HEK293 (cell line): ENCODE data around the gene ADK.
"Not testable (repeated sequence)": the region's sequence is repeated elsewhere in the genome, so short reads cannot be mapped to it uniquely, and the experiment has no call there.

ENCODE experiments used
- CTCF ChIA-PET: fragments of 350-600 bp; formaldehyde crosslinking; extraction: SDS; loops from one replicate; lab custom pipeline; 2021; ENCODE audit warnings: antibody characterized with exemption; lab: Yijun Ruan, JAX
- POLR2A ChIA-PET: fragments of 300-600 bp; formaldehyde crosslinking; extraction: SDS; loops from one replicate; lab custom pipeline; 2020; ENCODE audit warnings: antibody characterized with exemption, inconsistent platforms; lab: Yijun Ruan, JAX
- H3K27ac ChIP-seq: fragments of 200-500 bp; sonication (Bioruptor generic); 2 replicates; pipeline ENCODE4 v1.5.1; 2014; ENCODE audit warnings: low read depth, low read length, control low read depth, inconsistent platforms; ENCODE audit errors: extremely low read depth
- H3K36me3 ChIP-seq, 2 experiments: fragments of 200-500 bp in 1 of 2; sonication (Bioruptor generic) in 1 of 2; 1 replicate in 1 of 2; 2 replicates in 1 of 2; pipeline ENCODE4 v1.5.1; 2014 to 2017; ENCODE audit warnings: inconsistent platforms in 2 of 2, low read length in 2 of 2; ENCODE audit not compliant: control insufficient read depth in 2 of 2, insufficient read depth in 1 of 2
- H3K4me1 ChIP-seq: fragments of 200-500 bp; sonication (Bioruptor generic); 2 replicates; pipeline ENCODE4 v1.5.1; 2014; ENCODE audit warnings: mild to moderate bottlenecking, low read length, inconsistent platforms; ENCODE audit not compliant: control insufficient read depth, insufficient read depth
- H3K4me3 ChIP-seq: 2 replicates; pipeline ENCODE4 v1.5.1; 2011; ENCODE audit warnings: low read depth, mild to moderate bottlenecking, control low read depth, low read length, moderate library complexity
- H3K9me3 ChIP-seq: fragments of 200-500 bp; sonication (Bioruptor generic); 2 replicates; pipeline ENCODE4 v1.5.1; 2014; ENCODE audit warnings: low read depth, low read length, inconsistent platforms; ENCODE audit not compliant: control insufficient read depth, insufficient read depth
- HOXA7 ChIP-seq: sonication (generic); formaldehyde crosslinking; IDR thresholded peaks from 2 replicates; pipeline ENCODE4 v1.8.1; 2022; ENCODE audit warnings: missing genetic modification reagents, borderline replicate concordance
- HOXD13 ChIP-seq: sonication (generic); formaldehyde crosslinking; IDR thresholded peaks from 2 replicates; pipeline ENCODE4 v1.8.0; 2022; ENCODE audit warnings: missing genetic modification reagents, borderline replicate concordance
- PRDM1 ChIP-seq: fragments of 450-650 bp; formaldehyde crosslinking; IDR thresholded peaks from 2 replicates; pipeline ENCODE4; 2016; ENCODE audit warnings: missing biosample characterization, missing genetic modification characterization
- ZFP41 ChIP-seq: fragments of 450-650 bp; formaldehyde crosslinking; IDR thresholded peaks from 2 replicates; pipeline ENCODE4 v1.5.1; 2016; ENCODE audit warnings: missing biosample characterization, missing genetic modification characterization, borderline replicate concordance
- ZNF133 ChIP-seq: fragments of 450-650 bp; formaldehyde crosslinking; IDR thresholded peaks from 2 replicates; pipeline ENCODE4 v1.5.1; 2016; ENCODE audit warnings: missing biosample characterization, missing genetic modification characterization
- ZNF146 ChIP-seq: fragments of 450-650 bp; formaldehyde crosslinking; IDR thresholded peaks from 2 replicates; pipeline ENCODE4 v1.5.1; 2016; ENCODE audit warnings: missing biosample characterization, missing genetic modification characterization
- ZNF174 ChIP-seq: fragments of 450-650 bp; formaldehyde crosslinking; IDR thresholded peaks from 2 replicates; pipeline ENCODE4 v1.5.0; 2017; ENCODE audit warnings: missing biosample characterization, mild to moderate bottlenecking, missing genetic modification characterization
- ZNF214 ChIP-seq: fragments of 450-650 bp; formaldehyde crosslinking; IDR thresholded peaks from 2 replicates; pipeline ENCODE4 v1.5.1; 2017; ENCODE audit warnings: missing biosample characterization, mild to moderate bottlenecking, missing genetic modification characterization, borderline replicate concordance
- ZNF221 ChIP-seq: fragments of 450-650 bp; formaldehyde crosslinking; IDR thresholded peaks from 2 replicates; pipeline ENCODE4 v1.5.1; 2017; ENCODE audit warnings: missing biosample characterization, missing genetic modification characterization, borderline replicate concordance
- ZNF23 ChIP-seq: fragments of 450-650 bp; formaldehyde crosslinking; IDR thresholded peaks from 2 replicates; pipeline ENCODE4 v1.5.1; 2016; ENCODE audit warnings: missing biosample characterization, missing genetic modification characterization, borderline replicate concordance
- ZNF239 ChIP-seq: fragments of 450-650 bp; formaldehyde crosslinking; IDR thresholded peaks from 2 replicates; pipeline ENCODE4 v1.5.1; 2016; ENCODE audit warnings: missing biosample characterization, missing genetic modification characterization
- ZNF366 ChIP-seq: fragments of 450-650 bp; formaldehyde crosslinking; conservative IDR thresholded peaks from 2 replicates; pipeline ENCODE4 v1.5.1; 2016; ENCODE audit warnings: missing biosample characterization, missing genetic modification characterization
- ZNF404 ChIP-seq: fragments of 450-650 bp; formaldehyde crosslinking; IDR thresholded peaks from 2 replicates; pipeline ENCODE4 v1.5.1; 2017; ENCODE audit warnings: missing biosample characterization, missing genetic modification characterization
- ZNF473 ChIP-seq: fragments of 450-650 bp; formaldehyde crosslinking; IDR thresholded peaks from 2 replicates; pipeline ENCODE4 v1.5.1; 2017; ENCODE audit warnings: missing biosample characterization, missing genetic modification characterization
- ZNF510 ChIP-seq: fragments of 450-650 bp; formaldehyde crosslinking; IDR thresholded peaks from 2 replicates; pipeline ENCODE4 v1.5.1; 2018; ENCODE audit warnings: mild to moderate bottlenecking, missing genetic modification characterization, missing biosample characterization; ENCODE audit not compliant: insufficient replicate concordance
- ZNF549 ChIP-seq: fragments of 450-650 bp; IDR thresholded peaks from 2 replicates; pipeline ENCODE4 v1.5.1; 2018; ENCODE audit warnings: missing biosample characterization, missing genetic modification characterization, mild to moderate bottlenecking, inconsistent platforms, moderate library complexity
- ZNF585B ChIP-seq: fragments of 450-650 bp; formaldehyde crosslinking; IDR thresholded peaks from 2 replicates; pipeline ENCODE4 v1.5.1; 2016; ENCODE audit warnings: missing biosample characterization, missing genetic modification characterization
- ZNF600 ChIP-seq: fragments of 450-650 bp; formaldehyde crosslinking; IDR thresholded peaks from 2 replicates; pipeline ENCODE4 v1.5.1; 2016; ENCODE audit warnings: missing biosample characterization, missing genetic modification characterization
- ZNF624 ChIP-seq: fragments of 450-650 bp; formaldehyde crosslinking; IDR thresholded peaks from 2 replicates; pipeline ENCODE4 v1.5.1; 2017; ENCODE audit warnings: missing biosample characterization, missing genetic modification characterization
- ZNF843 ChIP-seq: fragments of 450-650 bp; formaldehyde crosslinking; IDR thresholded peaks from 2 replicates; pipeline ENCODE4 v1.5.1; 2016; ENCODE audit warnings: missing biosample characterization, missing genetic modification characterization
- ZSCAN18 ChIP-seq: fragments of 450-650 bp; formaldehyde crosslinking; IDR thresholded peaks from 2 replicates; pipeline ENCODE4 v1.5.1; 2016; ENCODE audit warnings: missing biosample characterization, missing genetic modification characterization

The ADK gene

GRCh38 chr10:74568896-74569295 is 417.9 kb downstream of the ADK start:
- TF ChIP-seq ZNF146 (tag by site-specific recombination) = peak; percentile 86
- POLR2A ChIA-PET, H3K9me3 ChIP-seq, H3K36me3 ChIP-seq, H3K4me1 ChIP-seq, H3K27ac ChIP-seq, CTCF ChIA-PET, H3K4me3 ChIP-seq: not testable (repeated sequence)

- H3K4me3 ChIP-seq, H3K36me3 ChIP-seq, POLR2A ChIA-PET, H3K9me3 ChIP-seq, H3K4me1 ChIP-seq, H3K27ac ChIP-seq, CTCF ChIA-PET: not testable (repeated sequence)
These were observed 422.5 kb downstream of the ADK start for GRCh38 chr10:74573497-74573896.

GRCh38 chr10:74575191-74575720 is 424.2 kb downstream of the ADK start:
- H3K36me3 ChIP-seq = no peaks in the 10 kb centered on the region
- POLR2A ChIA-PET = no interaction called here
- CTCF ChIA-PET = no interaction called here
- TF ChIP-seq ZSCAN18 (tag by site-specific recombination) (no peak), ZNF366 (tag by site-specific recombination) (no peak), ZNF221 (tag by site-specific recombination) (no peak), ZNF404 (tag by site-specific recombination) (no peak), ZNF133 (no peak), ZNF214 (tag by site-specific recombination) (no peak), HOXD13 (no peak), ZNF510 (tag by site-specific recombination) (no peak), ZNF549 (tag by site-specific recombination) (no peak), ZNF174 (tag by site-specific recombination) (no peak), HOXA7 (CRISPR knock-in tag) (no peak), ZNF239 (no peak), ZFP41 (tag by site-specific recombination) (no peak), ZNF23 (tag by site-specific recombination) (no peak), ZNF585B (no peak), ZNF843 (tag by site-specific recombination) (no peak), ZNF473 (tag by site-specific recombination) (no peak)
- no peaks in the 10 kb centered on the region for H3K4me1 ChIP-seq
- H3K27ac ChIP-seq = no peak overlapping the region
- no peak overlapping the region for H3K4me3 ChIP-seq
- no peaks in the 10 kb centered on the region for H3K9me3 ChIP-seq

GRCh38 chr10:74575912-74576311 is 424.9 kb downstream of the ADK start:
- Histone ChIP-seq H3K4me3 (no peak overlapping the region), H3K9me3 (no peaks in the 10 kb centered on the region), H3K4me1 (no peaks in the 10 kb centered on the region), H3K27ac (no peak overlapping the region), H3K36me3 (no peaks in the 10 kb centered on the region)
- TF ChIP-seq ZNF624 (tag by site-specific recombination) (no peak), ZNF600 (tag by site-specific recombination) (no peak), PRDM1 (peak; percentile 94)
- ChIA-PET CTCF (no interaction called here), POLR2A (no interaction called here)
